PFSK-1 (cell line): Measurements from ENCODE around the gene S100A10.

Source experiments
- POLR2AphosphoS5 ChIP-seq: IDR thresholded peaks from 2 replicates; pipeline ENCODE4 v1.6.1; 2012; ENCODE audit warnings: low read depth, mild to moderate bottlenecking, control low read depth, low read length, moderate library complexity
- REST ChIP-seq, 2 experiments: IDR thresholded peaks; 2 replicates each; pipeline versions ENCODE4 v1.6.1 to v1.8.0; 2011 to 2012; ENCODE audit warnings: low read depth in 2 of 2, low read length in 2 of 2, control low read depth in 1 of 2, inconsistent platforms in 1 of 2, mild to moderate bottlenecking in 1 of 2, moderate library complexity in 1 of 2; ENCODE audit not compliant: insufficient read depth in 1 of 2
- SIN3A ChIP-seq: IDR thresholded peaks from 2 replicates; pipeline ENCODE4 v1.6.1; 2012; ENCODE audit warnings: mild to moderate bottlenecking, low read length, moderate library complexity, borderline replicate concordance; ENCODE audit not compliant: insufficient read depth

GRCh38 chr1:151985768-151986167, 7.9 kb downstream of the S100A10 start:
- TF ChIP-seq POLR2AphosphoS5 = no peak
- no peak for TF ChIP-seq REST (IDR thresholded peaks at IDR 0.05; ENCODE audit: insufficient read depth in 1 of 2, low read depth in 2 of 2, low read length in 2 of 2)
- no peak for TF ChIP-seq SIN3A
